ENCODE data around the gene TMEM259. TPM values are rescaled to one million over a fixed set of nuclear protein-coding genes. Genes with fewer than 3 reads are reported as not detected.

Gene TMEM259
- polyA plus RNA-seq, 4 donors, result 88.4 to 138 (median 98.9) TPM

DNA sequence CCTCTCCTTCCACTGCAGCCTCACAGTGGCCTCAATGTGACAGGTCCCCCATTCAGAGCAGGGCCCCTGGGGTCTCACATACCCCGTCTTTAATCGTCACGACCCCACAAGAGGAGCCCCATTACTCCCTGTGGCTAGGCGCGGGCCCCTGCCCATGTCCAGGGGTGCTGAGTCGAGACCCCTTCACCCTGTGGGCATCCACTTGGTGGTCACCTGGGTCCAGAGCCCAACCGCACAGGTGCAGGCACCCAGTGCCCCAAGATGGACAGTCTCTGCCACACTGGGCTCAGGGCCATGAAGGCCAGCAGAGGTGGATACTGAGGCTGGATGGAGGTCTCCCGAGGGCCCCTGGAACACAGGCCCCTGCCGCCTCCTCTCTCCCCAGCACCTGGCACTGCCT is 3.0 kb downstream of the TMEM259 start:
- DNase-seq (ENCODE audit: low read depth in 4 of 4, low spot score in 3 of 4), result no peak

- DNase-seq (ENCODE audit: low read depth in 4 of 4, low spot score in 3 of 4), result no peak
Observed at GRCh38 chr19:1017115-1017905, 3.6 kb downstream of the TMEM259 start.

GRCh38 chr19:1016647-1017114 is 4.2 kb downstream of the TMEM259 start:
- no peak for DNase-seq (ENCODE audit: low read depth in 4 of 4, low spot score in 3 of 4)

DNA sequence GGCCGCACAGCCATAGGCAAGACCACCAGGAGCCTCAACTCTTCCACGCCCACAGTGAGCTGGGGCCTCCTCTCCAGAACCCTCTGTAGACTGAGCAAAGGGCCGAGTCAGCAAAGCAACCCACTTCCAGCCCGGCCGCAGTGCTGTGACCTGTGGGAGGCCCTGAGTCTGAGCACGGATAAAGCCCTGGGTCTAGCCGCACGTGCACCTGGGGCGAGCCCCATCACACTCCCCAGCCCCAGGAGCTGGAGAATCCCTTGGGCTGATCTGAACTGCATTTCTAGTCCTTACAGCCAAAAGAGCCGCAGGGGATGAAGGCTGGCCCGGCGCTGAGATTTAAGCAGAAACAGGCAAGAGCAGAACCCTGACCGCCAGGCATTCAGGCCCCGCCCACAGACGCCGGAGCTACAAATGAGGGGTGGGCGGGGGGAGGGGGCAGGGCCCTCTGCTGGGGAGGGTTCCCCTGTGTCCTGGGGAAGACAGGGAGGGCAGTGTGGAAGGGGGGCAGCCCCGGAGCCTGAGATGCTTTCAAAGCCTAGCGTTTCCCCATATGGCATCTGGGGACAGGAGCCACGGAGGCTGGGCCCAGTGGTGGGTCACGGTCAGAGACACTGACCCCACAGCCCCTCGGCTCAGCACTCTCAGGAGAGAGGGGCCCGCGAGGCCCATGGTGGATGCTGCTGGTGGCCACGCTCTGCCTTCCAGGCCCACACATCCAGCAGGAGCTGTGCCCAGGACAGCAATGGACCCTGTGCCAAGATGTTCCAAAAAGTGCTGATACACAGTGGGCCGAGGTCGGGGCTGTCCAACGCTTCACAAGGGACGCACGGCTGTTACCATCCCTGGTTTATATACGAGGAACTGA is 4.9 kb downstream of the TMEM259 start:
- DNase-seq (ENCODE audit: low read depth in 4 of 4, low spot score in 3 of 4), result no peak

DNA sequence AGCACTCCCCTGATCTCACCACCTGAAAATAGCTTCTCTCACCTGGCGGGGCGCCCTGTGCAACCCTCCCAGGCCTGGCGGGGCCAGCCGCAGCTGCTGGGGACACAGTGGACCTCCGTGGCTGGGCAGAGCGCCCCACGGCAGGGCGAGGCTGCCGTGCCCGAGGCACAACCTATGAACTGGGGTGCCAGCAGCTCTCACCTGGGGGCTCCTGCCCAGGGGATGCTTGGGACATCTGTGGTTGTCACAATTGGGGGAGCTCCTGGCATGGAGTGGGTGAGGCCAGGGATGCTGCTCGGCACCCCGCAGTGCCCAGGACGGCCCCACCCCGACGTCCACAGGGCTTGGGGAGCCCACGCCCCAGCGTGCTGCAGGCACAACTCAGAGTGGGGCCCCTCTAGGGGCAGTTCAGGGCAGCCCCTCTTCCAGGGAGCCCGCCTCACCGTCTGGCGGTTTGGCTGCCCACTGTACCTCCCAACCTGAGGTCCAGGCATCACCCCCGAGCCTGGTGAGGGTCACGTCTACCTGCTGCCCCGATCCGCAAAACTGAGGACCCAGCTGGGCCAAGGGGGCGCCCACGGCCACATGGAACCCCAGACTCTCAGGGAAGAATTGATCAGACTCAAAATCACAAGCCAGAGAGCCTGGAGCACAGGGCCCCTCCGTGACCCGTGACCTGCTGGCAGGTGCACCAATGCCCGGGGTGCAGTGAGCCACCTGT is 5.7 kb downstream of the TMEM259 start:
- DNase-seq (ENCODE audit: low read depth in 4 of 4, low spot score in 3 of 4), result no peak

DNA sequence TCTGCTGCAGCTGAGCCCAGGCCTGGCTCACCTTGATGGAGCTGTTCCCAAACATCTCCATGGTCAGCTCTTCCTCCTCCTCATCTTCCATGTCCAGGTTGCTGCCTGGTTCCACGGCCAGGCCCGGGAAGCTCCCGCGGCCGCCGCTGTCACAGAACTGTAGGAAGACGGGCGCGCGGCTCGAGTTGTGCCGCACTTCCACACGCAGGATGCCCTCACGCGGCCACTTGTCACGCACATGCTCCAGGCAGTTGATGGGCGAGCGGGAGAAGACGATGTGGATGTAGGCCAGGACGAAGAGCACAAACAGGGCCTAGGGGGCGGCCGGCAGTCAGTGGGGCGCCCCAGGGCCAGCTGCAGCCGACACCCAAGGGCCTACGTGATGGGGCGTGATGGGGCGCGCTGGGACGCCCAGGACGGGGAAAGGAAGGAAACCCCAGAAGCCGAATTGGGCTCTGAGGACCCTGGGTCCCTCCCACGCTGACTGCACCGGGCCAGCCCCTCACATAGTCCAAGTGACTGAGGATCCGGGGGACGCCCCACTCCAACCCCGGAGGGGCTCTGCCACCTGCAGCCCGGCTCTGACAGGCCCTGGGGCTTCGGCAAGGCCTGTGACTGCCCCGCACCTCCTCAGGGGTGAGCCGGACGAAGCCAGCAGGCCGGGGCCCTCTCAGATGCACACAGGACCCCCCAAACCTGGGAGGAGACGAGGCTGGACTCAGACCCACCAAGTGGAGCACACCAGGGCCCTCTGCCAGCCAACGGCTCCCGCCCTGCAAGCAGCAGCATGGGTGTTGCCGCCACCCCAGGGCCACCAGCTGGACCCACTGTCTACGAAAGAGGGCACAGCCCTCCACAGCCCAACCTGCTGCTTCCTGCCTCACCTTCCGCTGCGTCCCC is 6.5 kb downstream of the TMEM259 start:
- DNase-seq (ENCODE audit: low read depth in 4 of 4, low spot score in 3 of 4), result no peak

DNA sequence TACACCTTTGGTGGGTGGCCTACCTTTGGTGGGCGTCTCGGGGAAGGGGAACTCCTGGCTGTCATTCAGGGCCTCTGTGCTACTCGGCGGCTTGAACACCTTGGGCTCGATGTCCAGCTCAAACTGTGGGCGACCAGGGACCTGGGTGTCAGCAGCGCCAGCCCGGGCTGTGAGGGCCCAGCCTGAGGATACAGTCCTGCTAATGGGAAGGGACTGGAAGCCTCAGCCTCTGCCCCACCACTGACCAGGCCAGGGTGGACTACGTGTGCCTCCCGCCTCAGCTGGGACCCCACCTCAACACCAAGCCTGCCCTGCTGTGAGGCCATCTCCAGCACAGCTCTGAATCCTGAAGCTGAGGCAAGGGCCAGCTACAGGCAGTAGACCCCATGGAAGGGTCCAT is 7.7 kb downstream of the TMEM259 start:
- no peak for DNase-seq (ENCODE audit: low read depth in 4 of 4, low spot score in 3 of 4)

- no peak for DNase-seq (ENCODE audit: low read depth in 4 of 4, low spot score in 3 of 4)
Observed at GRCh38 chr19:1012334-1012733, 8.6 kb downstream of the TMEM259 start.

DNA sequence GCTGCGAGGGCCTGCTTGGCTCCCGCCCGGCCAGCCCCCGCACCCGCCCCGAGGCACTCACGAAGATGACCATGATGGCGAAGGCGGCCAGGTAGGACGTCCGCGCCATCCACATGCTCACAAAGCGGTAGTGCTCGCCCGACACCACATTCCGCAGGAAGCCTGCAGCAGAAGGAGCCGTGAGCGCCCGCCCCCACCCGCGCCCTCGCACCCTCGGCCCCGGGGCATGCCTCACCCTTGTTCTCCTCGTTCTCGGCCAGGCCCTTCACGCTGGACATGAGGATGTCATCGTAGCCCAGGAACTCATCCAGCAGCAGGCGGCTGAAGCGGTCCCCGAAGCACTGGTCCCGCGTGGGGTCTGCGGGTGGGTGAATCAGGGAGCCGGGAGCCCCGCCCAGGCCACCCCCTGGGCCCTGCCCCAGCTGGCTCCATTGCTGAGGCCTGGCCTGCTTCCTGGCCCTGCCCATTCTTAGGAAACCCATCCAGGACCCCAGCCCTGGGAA is 9.0 kb downstream of the TMEM259 start:
- DNase-seq (ENCODE audit: low read depth in 4 of 4, low spot score in 3 of 4), result no peak

DNA sequence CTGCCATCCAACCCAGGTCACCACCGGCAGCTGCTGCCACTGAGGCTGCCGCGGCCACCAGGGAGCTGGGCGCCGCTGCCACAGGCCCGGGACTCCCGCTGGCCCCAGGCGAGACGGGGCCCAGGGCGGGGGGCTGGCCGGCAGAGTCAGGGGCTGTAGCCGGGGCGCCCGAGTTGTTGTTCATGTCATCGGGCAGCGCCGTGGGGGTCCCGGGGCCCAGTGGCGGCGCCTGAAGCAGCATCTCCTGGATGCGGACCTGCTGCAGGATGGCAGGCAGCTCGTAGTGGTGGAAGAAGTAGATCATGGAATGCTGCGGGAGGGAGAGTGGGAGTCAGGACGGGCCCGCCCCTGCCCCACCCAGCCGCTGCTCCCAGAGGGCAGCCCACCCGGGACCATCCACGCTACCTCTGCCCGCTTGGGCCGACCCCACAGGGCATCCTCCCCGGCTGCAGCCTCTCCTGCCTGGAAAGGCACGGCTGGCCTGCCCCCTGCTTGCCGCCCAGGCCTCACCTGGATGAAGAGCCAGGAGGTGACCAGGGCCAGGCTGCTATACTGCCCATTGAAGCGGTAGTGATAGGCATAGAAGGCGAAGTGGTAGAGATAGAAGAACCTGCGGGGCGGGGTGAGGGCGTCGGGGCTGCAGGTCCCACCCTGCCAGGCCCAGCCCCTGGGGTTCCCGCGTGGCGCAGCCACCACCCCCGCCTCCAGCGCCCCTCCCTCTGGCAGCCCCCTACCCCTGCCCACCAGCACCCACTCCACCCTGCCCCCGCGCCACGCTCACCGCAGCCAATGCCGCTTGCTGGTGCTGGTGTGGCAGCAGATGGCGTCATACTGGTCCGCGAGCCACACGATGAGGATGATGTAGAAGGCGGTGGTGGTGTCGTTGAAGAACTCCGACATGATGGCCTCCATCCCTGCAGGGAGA is 10.1 kb downstream of the TMEM259 start:
- DNase-seq (ENCODE audit: low read depth in 4 of 4, low spot score in 3 of 4), result no peak

GRCh38 chr19:1009981-1010538 is 10.9 kb downstream of the TMEM259 start:
- no peak for DNase-seq (ENCODE audit: low read depth in 4 of 4, low spot score in 3 of 4)

DNA sequence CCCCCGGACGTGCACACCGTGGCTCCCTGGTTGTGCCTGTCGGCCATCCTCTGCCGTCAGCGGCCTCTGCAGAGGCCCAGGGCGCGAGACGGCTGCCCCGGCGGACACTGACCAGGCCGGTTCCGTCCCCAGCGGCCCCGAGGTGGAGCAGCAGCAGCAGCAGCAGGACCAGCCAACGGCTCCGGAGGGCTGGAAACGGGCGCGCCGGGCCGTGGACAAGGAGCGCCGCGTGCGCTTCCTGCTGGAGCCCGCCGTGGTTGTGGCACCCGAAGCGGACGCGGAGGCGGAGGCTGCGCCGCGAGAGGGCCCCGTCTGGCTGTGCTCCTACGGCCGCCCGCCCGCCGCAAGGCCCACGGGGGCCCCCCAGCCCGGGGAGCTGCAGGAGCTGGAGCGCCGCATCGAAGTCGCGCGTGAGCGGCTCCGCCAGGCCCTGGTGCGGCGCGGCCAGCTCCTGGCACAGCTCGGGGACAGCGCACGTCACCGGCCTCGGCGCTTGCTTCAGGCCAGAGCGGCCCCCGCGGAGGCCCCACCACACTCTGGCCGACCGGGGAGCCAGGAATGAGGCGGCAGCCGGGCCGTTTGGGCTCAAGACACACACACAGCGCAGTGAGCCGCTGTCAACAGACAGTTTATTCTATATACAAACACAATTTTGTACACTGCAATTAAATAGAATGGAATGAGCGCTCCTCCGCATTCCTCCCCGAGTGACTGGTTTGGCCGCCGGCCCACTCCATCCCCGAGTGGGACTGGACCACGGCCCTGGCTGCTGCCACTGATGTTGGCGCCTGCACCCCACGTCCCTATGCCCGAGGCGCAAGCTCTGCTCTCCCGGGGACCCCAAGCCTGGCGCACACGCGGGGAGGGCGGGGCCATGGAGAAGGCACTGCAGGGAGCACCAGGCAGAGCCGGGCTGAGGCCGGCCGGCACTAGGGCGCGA is 11.6 kb downstream of the TMEM259 start:
- no peak for DNase-seq (ENCODE audit: low read depth in 4 of 4, low spot score in 3 of 4)

DNA sequence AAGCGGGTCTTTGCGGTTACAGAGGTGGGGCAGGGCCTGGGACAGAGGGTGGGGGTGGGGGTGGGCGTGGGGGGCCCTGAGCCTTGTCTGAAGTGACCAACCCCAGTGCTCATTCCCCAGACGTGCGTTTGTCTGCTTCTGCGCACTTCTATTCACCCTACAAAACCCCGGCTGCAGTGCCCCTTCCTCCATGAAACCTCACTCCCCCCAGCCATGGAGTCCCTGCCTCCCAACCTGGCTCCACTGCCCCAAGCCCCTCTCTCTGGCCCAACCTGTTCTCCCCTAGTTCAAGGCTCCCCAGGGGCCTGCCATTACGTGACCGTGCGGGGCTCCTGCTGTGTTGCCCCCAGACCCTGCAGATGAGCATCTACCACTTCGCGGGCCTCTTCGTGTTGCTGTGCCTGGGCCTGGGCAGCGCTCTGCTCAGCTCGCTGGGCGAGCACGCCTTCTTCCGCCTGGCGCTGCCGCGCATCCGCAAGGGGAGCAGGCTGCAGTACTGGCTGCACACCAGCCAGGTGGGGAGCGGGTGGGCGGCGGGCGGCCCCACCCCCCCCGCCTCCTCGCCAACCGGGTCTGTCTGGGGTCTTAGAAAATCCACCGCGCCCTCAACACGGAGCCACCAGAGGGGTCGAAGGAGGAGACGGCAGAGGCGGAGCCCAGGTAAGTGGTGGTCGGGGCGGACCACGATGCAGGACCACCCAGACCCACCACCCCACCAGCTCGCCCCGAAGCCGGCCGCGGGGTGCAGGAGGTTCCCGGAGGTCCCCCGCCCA is 12.5 kb downstream of the TMEM259 start:
- no peak for DNase-seq (ENCODE audit: low read depth in 4 of 4, low spot score in 3 of 4)

DNA sequence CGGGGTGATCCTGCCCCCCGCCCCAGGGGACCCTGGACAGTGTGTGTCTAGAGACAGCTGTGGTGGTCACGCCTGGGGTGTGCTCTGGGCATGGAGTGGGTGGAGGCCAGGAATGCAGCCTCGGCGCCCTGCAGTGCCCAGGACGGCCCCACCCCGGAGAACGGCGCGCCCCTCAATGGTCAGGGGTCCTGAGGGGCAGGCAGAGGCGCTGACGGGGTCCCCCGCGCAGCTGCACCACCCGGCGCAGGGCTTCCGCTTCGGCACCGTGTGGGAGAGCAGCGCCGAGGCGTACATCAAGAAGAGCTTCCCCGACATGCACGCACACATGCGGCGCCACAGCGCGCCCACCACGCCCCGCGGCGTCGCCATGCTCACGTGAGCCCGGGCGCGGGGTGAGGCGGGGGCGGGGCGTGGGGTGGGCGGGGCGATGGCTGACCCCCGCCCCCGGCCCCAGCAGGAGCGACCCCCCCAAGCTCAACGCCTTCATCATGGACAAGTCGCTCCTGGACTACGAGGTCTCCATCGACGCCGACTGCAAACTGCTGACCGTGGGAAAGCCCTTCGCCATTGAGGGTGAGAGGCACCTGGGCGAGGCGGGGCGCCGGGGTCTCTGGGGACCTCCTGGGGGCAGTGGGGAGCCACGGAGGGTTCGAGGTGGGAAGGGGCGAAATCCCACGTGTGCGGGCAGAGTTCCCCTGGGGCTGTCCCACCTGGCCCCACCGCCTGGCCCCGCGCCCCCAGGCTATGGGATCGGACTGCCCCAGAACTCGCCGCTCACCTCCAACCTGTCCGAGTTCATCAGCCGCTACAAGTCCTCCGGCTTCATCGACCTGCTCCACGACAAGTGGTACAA is 13.3 kb downstream of the TMEM259 start:
- no peak for DNase-seq (ENCODE audit: low read depth in 4 of 4, low spot score in 3 of 4)

- DNase-seq (ENCODE audit: low read depth in 4 of 4, low spot score in 3 of 4), result no peak
Observed at GRCh38 chr19:1006711-1007398, 14.1 kb downstream of the TMEM259 start.
